Esophagus squamous epithelium (tissue), 4 donors: ENCODE results near the gene TMEM145.

ENCODE experiments used
- POLR2A ChIP-seq, 4 donors: fragments of 450-650 bp; IDR thresholded peaks; one replicate each; pipeline ENCODE4 v1.6.1; 2017; ENCODE audit warnings: antibody characterized with exemption in 4 of 4, mild to moderate bottlenecking in 4 of 4, moderate library complexity in 3 of 4
- TF ChIP-seq, protein P1 (sequence below), 6 experiments: fragments of 450-650 bp in 4 of 6; fragments of 200-600 bp in 2 of 6; sonication (generic) in 2 of 6; IDR thresholded peaks; one replicate each; pipeline ENCODE4 v1.5.1; 2016 to 2019; ENCODE audit warnings: antibody characterized with exemption in 6 of 6, mild to moderate bottlenecking in 4 of 6, moderate library complexity in 4 of 6

DNA sequence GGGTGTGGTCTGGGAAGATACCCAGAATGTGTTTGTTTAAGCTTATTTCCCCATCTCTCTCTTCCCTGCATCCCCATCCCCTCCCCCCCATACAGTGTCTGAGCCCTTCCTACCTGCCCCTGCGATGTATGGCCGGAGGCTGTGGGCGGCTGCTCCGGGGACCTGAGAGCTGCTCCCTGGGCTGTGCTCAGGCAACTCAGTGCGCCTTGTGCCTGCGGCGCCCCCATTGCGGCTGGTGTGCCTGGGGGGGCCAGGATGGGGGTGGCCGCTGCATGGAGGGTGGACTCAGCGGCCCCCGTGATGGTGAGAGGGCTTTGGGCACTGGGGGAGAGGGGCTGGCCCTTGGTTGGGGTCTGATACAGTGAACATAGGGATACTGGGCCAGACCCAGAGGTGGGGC, 55.3 kb downstream of the TMEM145 start:
- TF ChIP-seq, protein P1, sequence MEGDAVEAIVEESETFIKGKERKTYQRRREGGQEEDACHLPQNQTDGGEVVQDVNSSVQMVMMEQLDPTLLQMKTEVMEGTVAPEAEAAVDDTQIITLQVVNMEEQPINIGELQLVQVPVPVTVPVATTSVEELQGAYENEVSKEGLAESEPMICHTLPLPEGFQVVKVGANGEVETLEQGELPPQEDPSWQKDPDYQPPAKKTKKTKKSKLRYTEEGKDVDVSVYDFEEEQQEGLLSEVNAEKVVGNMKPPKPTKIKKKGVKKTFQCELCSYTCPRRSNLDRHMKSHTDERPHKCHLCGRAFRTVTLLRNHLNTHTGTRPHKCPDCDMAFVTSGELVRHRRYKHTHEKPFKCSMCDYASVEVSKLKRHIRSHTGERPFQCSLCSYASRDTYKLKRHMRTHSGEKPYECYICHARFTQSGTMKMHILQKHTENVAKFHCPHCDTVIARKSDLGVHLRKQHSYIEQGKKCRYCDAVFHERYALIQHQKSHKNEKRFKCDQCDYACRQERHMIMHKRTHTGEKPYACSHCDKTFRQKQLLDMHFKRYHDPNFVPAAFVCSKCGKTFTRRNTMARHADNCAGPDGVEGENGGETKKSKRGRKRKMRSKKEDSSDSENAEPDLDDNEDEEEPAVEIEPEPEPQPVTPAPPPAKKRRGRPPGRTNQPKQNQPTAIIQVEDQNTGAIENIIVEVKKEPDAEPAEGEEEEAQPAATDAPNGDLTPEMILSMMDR (IDR thresholded peaks at IDR 0.05) = no peak
- TF ChIP-seq POLR2A (IDR thresholded peaks at IDR 0.05) = no peak
